GM23248 (cell line): Measurements from ENCODE around the gene COL28A1. TPM values are rescaled to one million over a fixed set of nuclear protein-coding genes. Genes with fewer than 3 reads are reported as not detected.

ENCODE experiments used
- DNase-seq: peaks from one replicate; pipeline ENCODE4 v3.0.0-alpha.2; 2015
- H2AFZ ChIP-seq: fragments of 200-600 bp; sonication (generic); 2 replicates; pipeline ENCODE4 v1.6.1; 2016; ENCODE audit warnings: antibody characterized with exemption
- H3F3A ChIP-seq: fragments of 200-600 bp; sonication (generic); 2 replicates; pipeline ENCODE4 v1.6.1; 2016; ENCODE audit warnings: mild to moderate bottlenecking, antibody characterized with exemption, mixed run types; ENCODE audit not compliant: insufficient read depth
- H3K27ac ChIP-seq: fragments of 200-600 bp; sonication (generic); 2 replicates; pipeline ENCODE4 v1.5.1; 2016; ENCODE audit warnings: mild to moderate bottlenecking
- H3K27me3 ChIP-seq: fragments of 200-600 bp; sonication (generic); replicated peaks from 2 replicates; pipeline ENCODE4 v1.6.1; 2016; ENCODE audit warnings: mild to moderate bottlenecking; ENCODE audit not compliant: insufficient read depth
- H3K36me3 ChIP-seq: fragments of 200-600 bp; sonication (generic); 2 replicates; pipeline ENCODE4 v1.6.1; 2016; ENCODE audit warnings: low read depth, mild to moderate bottlenecking
- H3K4me1 ChIP-seq: fragments of 200-600 bp; sonication (generic); 2 replicates; pipeline ENCODE4 v1.6.1; 2016; ENCODE audit warnings: mild to moderate bottlenecking; ENCODE audit not compliant: insufficient read depth
- H3K4me2 ChIP-seq: fragments of 200-600 bp; sonication (generic); one replicate; pipeline ENCODE4 v1.6.1; 2016; ENCODE audit warnings: mild to moderate bottlenecking; ENCODE audit not compliant: unreplicated experiment
- H3K4me3 ChIP-seq: fragments of 200-600 bp; sonication (generic); 2 replicates; pipeline ENCODE4 v1.5.1; 2016; ENCODE audit warnings: mild to moderate bottlenecking
- H3K79me2 ChIP-seq: fragments of 200-600 bp; sonication (generic); 2 replicates; pipeline ENCODE4 v1.6.1; 2016; ENCODE audit warnings: mild to moderate bottlenecking; ENCODE audit not compliant: insufficient read depth
- H3K9ac ChIP-seq: fragments of 200-600 bp; sonication (generic); 2 replicates; pipeline ENCODE4 v1.6.1; 2016; ENCODE audit warnings: mild to moderate bottlenecking
- H3K9me2 ChIP-seq: fragments of 200-600 bp; sonication (generic); 2 replicates; pipeline ENCODE4 v1.6.1; 2016; ENCODE audit warnings: mixed run types, mild to moderate bottlenecking, moderate library complexity; ENCODE audit not compliant: insufficient read depth
- H3K9me3 ChIP-seq: fragments of 200-600 bp; sonication (generic); one replicate; pipeline ENCODE4 v1.6.1; 2017; ENCODE audit warnings: low read depth
- H4K20me1 ChIP-seq: fragments of 200-600 bp; sonication (generic); 2 replicates; pipeline ENCODE4 v1.6.0; 2016; ENCODE audit not compliant: insufficient read depth
- EZH2 ChIP-seq: fragments of 200-600 bp; sonication (generic); IDR thresholded peaks from 2 replicates; pipeline ENCODE4 v1.6.1; 2018; ENCODE audit warnings: antibody characterized with exemption, mild to moderate bottlenecking; ENCODE audit not compliant: insufficient read depth, poor library complexity, severe bottlenecking
- EZH2phosphoT487 ChIP-seq: fragments of 200-600 bp; sonication (generic); IDR thresholded peaks from 2 replicates; pipeline ENCODE4 v1.6.1; 2018; ENCODE audit warnings: antibody characterized with exemption, moderate library complexity, mild to moderate bottlenecking, low read depth; ENCODE audit not compliant: insufficient read depth
- WGBS, 2 experiments: methylation state at CpG; one replicate each; pipeline ENCODE4 v1.1.6; 2015 to 2017; ENCODE audit warnings: low lambda C conversion rate in 2 of 2, low coverage in 1 of 2; ENCODE audit errors: missing lambda C conversion rate in 2 of 2; 5-methylcytosine and 5-hydroxymethylcytosine counted together
- in situ Hi-C: fragments of 300-500 bp; cut with MboI; formaldehyde crosslinking; loops from 2 replicates; pipeline ENCODE4 v1.15.0; 2020
- polyA plus RNA-seq: library from polyadenylated mRNA; unstranded; fragments of >200 nt; fragmentation: Nextera tagmentation; extraction: Ambion mirVana; gene quantifications from 2 replicates; pipeline ENCODE4 v1.2.1, GENCODE V29; 2016
- total RNA-seq: library from RNA; depleted of rRNA; stranded (reverse); fragments of >200 nt; shearing (Covaris generic); gene quantifications from 2 replicates; pipeline ENCODE4 v1.2.3, GENCODE V29; 2014

Gene COL28A1
- total and polyA plus RNA-seq, 2 experiments from 2014 or later, result not detected

GRCh38 chr7:7335909-7336308 lies 199.8 kb downstream of the COL28A1 start:
- Histone ChIP-seq H3K9ac (no peak overlapping the region), H3K27ac (no peak overlapping the region), H3K27me3 (no peaks in the 10 kb centered on the region; the same call in 1 of the 2 replicates), H3K4me3 (no peak overlapping the region), H3K36me3 (no peaks in the 10 kb centered on the region), H3K79me2 (no peaks in the 10 kb centered on the region), H3K4me1 (no peaks in the 10 kb centered on the region), H3F3A (no peaks in the 10 kb centered on the region), H2AFZ (no peak overlapping the region), H3K4me2 (no peak overlapping the region), H4K20me1 (no peaks in the 10 kb centered on the region), H3K9me3 (no peaks in the 10 kb centered on the region), H3K9me2 (no peaks in the 10 kb centered on the region)
- in situ Hi-C loops, result no loop called here
- DNase-seq, result no peak
- TF ChIP-seq EZH2phosphoT487 (no peak), EZH2 (no peak)
- 34 to 40% methylated on average over 3 of the region's 3 CpGs for WGBS, 2 experiments

DNA sequence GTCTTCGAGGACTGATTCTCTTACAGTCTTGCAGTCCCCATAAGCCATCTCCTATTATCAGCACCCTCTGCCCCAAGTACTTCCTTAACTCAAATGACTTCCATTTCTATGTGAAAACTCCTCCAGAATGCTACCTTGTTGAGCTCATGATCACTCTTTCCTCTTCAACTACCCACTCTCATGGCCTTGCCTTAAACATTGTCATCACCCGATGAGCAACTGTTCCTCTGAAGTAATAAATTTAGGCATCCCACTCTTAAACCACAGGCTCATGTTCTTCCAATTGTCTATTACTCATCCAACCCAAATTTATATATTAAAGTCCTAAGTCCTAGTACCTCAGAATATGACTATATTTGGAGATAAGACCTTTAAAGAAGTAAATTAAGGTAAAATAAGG lies 200.5 kb downstream of the COL28A1 start:
- DNase-seq, result peak; percentile 29
- no peak overlapping the region for H3K4me2 ChIP-seq
- WGBS, 2 experiments, result 69 to 71% methylated on average over 2 of the region's 2 CpGs
- in situ Hi-C loops, result no loop called here
- no peak overlapping the region for H3K9ac ChIP-seq
- H3K27ac ChIP-seq, result no peak overlapping the region
- no peaks in the 10 kb centered on the region for H3K9me3 ChIP-seq
- H3F3A ChIP-seq, result no peaks in the 10 kb centered on the region
- TF ChIP-seq EZH2phosphoT487 (no peak), EZH2 (no peak)
- no peaks in the 10 kb centered on the region for H3K79me2 ChIP-seq
- H3K9me2 ChIP-seq, result no peaks in the 10 kb centered on the region
- no peaks in the 10 kb centered on the region for H3K36me3 ChIP-seq
- H4K20me1 ChIP-seq, result no peaks in the 10 kb centered on the region
- no peak overlapping the region for H2AFZ ChIP-seq
- H3K4me3 ChIP-seq, result no peak overlapping the region
- no peaks in the 10 kb centered on the region for H3K4me1 ChIP-seq
- H3K27me3 ChIP-seq, result no peaks in the 10 kb centered on the region; the same call in 1 of the 2 replicates

- no peak overlapping the region for H2AFZ ChIP-seq
- no peak for DNase-seq
- H3K36me3 ChIP-seq, result no peaks in the 10 kb centered on the region
- no peaks in the 10 kb centered on the region for H3F3A ChIP-seq
- H4K20me1 ChIP-seq, result no peaks in the 10 kb centered on the region
- no peak overlapping the region for H3K4me2 ChIP-seq
- no peaks in the 10 kb centered on the region for H3K4me1 ChIP-seq
- H3K9me3 ChIP-seq, result no peaks in the 10 kb centered on the region
- 49 to 52% methylated on average over 3 of the region's 3 CpGs for WGBS, 2 experiments
- TF ChIP-seq EZH2phosphoT487 (no peak), EZH2 (no peak)
- no peaks in the 10 kb centered on the region for H3K79me2 ChIP-seq
- H3K9me2 ChIP-seq, result no peaks in the 10 kb centered on the region
- H3K9ac ChIP-seq, result no peak overlapping the region
- in situ Hi-C loops, result no loop called here
- no peaks in the 10 kb centered on the region; the same call in 1 of the 2 replicates for H3K27me3 ChIP-seq
- no peak overlapping the region for H3K27ac ChIP-seq
- no peak overlapping the region for H3K4me3 ChIP-seq
These were observed 202.1 kb downstream of the COL28A1 start for GRCh38 chr7:7333610-7334009.

- H3F3A ChIP-seq, result no peaks in the 10 kb centered on the region
- WGBS, 2 experiments, result 25 to 26% methylated on average over 4 of the region's 4 CpGs
- no peaks in the 10 kb centered on the region for H3K4me1 ChIP-seq
- no peak overlapping the region for H3K4me2 ChIP-seq
- H3K9me2 ChIP-seq, result no peaks in the 10 kb centered on the region
- no peaks in the 10 kb centered on the region for H4K20me1 ChIP-seq
- no peaks in the 10 kb centered on the region for H3K79me2 ChIP-seq
- no peak for DNase-seq
- no peak overlapping the region for H2AFZ ChIP-seq
- no peaks in the 10 kb centered on the region for H3K9me3 ChIP-seq
- TF ChIP-seq EZH2phosphoT487 (no peak), EZH2 (no peak)
- H3K36me3 ChIP-seq, result no peaks in the 10 kb centered on the region
- no peak overlapping the region for H3K4me3 ChIP-seq
- H3K27me3 ChIP-seq, result peaks cover 7% of the 10 kb centered on the region
- no peak overlapping the region for H3K9ac ChIP-seq
- in situ Hi-C loops, result no loop called here
- H3K27ac ChIP-seq, result no peak overlapping the region
These were observed 204.2 kb downstream of the COL28A1 start for GRCh38 chr7:7331523-7331922.

DNA sequence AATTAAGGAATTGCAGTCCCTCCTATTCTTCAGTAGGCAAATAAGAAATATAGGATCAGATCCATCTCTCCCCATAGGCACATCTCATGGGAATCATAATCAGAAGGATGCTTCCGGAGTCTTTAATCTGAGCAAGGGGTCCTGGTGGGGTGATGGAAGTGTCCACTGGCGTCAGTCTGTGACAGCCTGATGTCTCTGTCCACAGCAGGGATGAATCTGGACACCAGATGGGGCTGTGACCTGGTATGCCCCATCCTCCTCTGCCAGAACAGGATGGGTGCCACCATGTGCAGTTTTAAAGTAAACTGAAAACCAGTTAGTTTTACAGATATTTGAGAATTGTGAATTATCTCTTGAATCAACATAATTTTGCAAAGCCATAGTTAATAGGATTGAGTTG lies 204.7 kb downstream of the COL28A1 start:
- H3K9me2 ChIP-seq, result no peaks in the 10 kb centered on the region
- WGBS, 2 experiments, result 0 to 3% methylated on average over 2 of the region's 2 CpGs
- TF ChIP-seq EZH2phosphoT487 (no peak), EZH2 (no peak)
- DNase-seq, result no peak
- no peak overlapping the region for H3K27ac ChIP-seq
- H3F3A ChIP-seq, result no peaks in the 10 kb centered on the region
- in situ Hi-C loops, result no loop called here
- no peak overlapping the region for H2AFZ ChIP-seq
- H3K9ac ChIP-seq, result no peak overlapping the region
- no peaks in the 10 kb centered on the region for H3K79me2 ChIP-seq
- no peak overlapping the region for H3K4me3 ChIP-seq
- H3K27me3 ChIP-seq, result peaks cover 7% of the 10 kb centered on the region
- H3K36me3 ChIP-seq, result no peaks in the 10 kb centered on the region
- H3K4me2 ChIP-seq, result no peak overlapping the region
- H3K4me1 ChIP-seq, result no peaks in the 10 kb centered on the region
- no peaks in the 10 kb centered on the region for H3K9me3 ChIP-seq
- no peaks in the 10 kb centered on the region for H4K20me1 ChIP-seq
